GM12875 (cell line): ENCODE results near the gene NBEA.

Experiments used
- H3K4me3 ChIP-seq: one replicate; pipeline ENCODE4 v1.5.1; 2011; ENCODE audit warnings: low read depth, low read length, control low read depth
- TF ChIP-seq, protein P1 (sequence below): IDR thresholded peaks from 2 replicates; pipeline ENCODE4 v1.5.1; 2011; ENCODE audit warnings: low read depth, mild to moderate bottlenecking, control low read depth, inconsistent platforms, low read length, moderate library complexity, borderline replicate concordance; ENCODE audit not compliant: insufficient read depth

The NBEA gene

DNA sequence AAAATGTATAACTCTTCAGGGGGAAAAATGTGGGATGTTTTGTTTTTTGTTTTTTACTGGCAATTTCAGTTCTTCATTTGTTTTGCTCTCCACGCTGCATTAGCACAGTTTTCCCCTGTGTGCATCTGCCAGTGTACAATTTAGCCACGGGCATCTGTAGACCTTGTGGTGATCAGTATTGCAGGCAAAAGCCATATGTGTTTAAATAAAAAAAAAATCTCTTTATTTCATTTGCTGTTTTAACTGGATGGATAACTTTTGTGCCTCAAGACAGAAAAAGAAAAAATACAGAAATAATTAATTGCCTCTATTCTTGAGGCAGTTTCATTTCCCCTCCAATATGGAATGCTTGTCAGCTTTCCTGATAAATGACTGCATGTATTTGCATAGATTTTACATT, 542.3 kb downstream of the NBEA start:
- H3K4me3 ChIP-seq: no peak overlapping the region
- TF ChIP-seq, protein P1, sequence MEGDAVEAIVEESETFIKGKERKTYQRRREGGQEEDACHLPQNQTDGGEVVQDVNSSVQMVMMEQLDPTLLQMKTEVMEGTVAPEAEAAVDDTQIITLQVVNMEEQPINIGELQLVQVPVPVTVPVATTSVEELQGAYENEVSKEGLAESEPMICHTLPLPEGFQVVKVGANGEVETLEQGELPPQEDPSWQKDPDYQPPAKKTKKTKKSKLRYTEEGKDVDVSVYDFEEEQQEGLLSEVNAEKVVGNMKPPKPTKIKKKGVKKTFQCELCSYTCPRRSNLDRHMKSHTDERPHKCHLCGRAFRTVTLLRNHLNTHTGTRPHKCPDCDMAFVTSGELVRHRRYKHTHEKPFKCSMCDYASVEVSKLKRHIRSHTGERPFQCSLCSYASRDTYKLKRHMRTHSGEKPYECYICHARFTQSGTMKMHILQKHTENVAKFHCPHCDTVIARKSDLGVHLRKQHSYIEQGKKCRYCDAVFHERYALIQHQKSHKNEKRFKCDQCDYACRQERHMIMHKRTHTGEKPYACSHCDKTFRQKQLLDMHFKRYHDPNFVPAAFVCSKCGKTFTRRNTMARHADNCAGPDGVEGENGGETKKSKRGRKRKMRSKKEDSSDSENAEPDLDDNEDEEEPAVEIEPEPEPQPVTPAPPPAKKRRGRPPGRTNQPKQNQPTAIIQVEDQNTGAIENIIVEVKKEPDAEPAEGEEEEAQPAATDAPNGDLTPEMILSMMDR: no peak

DNA sequence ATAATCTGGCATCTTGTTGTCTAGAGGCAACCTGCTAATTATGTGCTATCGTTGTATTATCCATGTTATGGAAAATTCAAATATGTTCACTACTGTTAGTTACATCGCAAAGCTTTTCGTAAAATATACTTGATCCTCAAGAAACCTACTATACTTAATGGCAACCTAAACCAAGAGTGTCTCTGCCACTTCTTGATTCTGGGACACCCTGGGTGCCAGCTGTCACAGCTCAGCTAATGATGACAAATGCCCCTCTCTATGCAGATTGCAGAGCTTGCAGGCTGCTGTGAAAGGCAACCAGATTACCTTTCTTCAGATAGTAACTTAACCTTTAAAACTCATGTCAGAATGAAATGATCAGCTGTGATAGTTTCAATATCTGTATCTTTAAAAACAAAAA, 543.4 kb downstream of the NBEA start:
- TF ChIP-seq, protein P1: no peak
- no peak overlapping the region for H3K4me3 ChIP-seq

DNA sequence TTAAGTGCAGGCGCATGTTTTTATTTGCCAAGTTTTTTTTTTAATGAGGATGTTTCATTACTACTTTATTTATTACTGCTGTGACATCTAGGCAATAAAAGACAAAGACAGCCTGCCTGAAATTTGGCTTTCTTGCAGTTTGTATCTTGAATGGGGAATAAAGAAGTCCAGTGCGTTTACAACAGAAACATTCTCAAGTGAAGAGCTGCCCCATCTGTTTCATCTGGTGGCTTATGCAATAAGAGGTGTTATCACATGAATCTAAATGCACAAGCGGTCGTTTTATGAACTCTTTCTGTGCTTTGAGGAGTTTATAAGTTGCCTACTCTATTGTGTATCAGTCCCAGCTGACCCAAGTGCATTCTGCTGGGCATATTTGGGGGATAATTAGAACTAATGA, 547.0 kb downstream of the NBEA start:
- TF ChIP-seq, protein P1: no peak

DNA sequence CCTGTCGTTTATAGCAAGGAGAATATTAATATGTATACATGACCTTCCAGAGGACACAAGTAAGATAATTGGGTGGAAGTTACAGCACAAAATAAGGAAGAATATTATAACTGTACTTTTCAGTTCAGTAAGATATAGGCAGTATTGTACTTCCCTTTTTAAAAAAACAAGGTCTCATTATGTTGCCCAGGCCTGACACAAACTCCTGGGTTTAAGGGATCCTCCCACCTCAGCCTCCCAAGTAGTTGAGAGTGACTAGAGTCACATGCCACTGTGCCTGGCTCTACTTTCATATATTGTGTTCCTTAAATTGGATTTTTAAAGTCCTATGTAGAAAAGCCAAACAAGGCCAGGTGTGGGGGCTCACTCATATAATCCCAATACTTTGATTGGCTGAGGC, 553.9 kb downstream of the NBEA start:
- TF ChIP-seq, protein P1: no peak
- no peak overlapping the region for H3K4me3 ChIP-seq

More for the DNA sequence above, 547.0 kb downstream of the NBEA start:
- H3K4me3 ChIP-seq: no peak overlapping the region

DNA sequence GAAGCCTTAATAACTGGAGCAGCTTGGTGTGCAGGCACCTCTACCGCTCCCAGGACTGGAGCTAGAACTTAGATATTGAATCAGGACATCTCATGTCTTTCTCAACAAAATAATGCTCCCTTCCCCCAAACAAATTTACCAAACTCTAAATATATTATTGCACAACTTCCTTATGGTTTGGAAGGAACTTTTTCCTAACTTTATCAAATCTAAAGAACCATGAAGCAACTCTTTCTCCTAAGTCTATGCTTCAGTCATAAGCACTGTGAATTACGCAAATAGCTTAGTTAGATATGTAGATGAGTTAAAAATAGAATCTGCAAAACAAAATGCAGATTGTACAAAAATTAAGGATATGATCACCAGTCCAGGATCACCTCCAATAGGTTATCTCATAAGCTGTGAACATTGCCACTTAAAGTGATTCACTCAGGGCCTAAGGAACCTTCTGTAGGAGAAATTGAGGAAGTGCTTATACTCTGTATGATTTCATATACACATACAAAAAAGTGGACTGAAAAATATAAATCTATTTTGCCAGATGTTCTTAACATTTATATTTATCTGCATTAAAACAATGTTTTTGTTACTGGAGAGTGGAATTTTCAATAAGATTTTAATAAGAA, 554.8 kb downstream of the NBEA start:
- no peak overlapping the region for H3K4me3 ChIP-seq
- TF ChIP-seq, protein P1: no peak

DNA sequence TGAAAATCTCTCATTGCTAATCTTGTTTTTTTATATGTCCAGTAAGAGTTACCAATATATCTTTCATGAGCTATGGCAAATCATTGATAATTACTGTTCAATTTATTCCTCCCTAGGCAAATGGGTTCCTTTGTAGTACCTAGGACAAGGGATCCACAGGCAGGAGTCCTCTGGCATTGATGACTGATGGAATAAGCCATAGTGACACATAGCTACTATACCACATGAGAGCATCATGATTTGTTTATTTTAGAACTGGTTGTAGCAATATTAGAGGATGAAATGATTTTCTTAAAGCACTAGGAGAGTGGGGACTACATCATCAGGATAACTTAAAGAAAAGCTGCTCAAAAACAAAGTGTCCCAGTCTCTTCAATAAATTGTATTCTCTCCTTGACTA, 556.2 kb downstream of the NBEA start:
- TF ChIP-seq, protein P1: no peak
- no peak overlapping the region for H3K4me3 ChIP-seq

DNA sequence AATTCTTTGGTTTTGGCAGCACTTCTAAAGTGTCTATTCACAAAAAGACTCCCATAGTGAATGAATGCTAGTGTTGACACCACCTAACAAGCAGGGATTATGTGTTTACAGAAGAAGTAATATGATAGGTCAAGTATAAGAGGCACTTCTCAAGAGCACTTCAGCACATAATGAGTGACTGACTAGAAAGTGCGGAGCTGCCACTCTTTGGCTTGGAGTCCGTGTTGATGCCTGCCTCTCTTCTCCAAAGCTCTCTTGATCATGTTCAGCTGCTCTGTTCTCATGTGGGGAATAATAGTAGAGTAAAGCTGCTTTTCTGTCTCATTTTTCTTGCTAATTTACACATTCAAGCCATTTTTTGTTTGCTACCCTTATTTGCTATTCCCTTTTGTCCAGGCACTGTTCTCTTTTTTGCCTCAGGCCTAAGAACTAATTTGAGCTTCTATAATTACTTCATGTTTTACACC, 557.2 kb downstream of the NBEA start:
- H3K4me3 ChIP-seq: no peak overlapping the region
- TF ChIP-seq, protein P1: no peak
